Natural killer cell (primary cell): ENCODE results near the gene PATL2. TPM values are rescaled to one million over a fixed set of nuclear protein-coding genes. Genes with fewer than 3 reads are reported as not detected.
A peak's percentile ranks its signal among the peaks of the same experiment; 100 is the strongest.
"Not testable (repeated sequence)": the region's sequence is repeated elsewhere in the genome, so short reads cannot be mapped to it uniquely, and the experiment has no call there.

Experiments
- ATAC-seq, 3 donors: fragments of 150-1000 bp in 2 of 3; fragments of 200-7000 bp in 1 of 3; cut with Tn5 transposase; 1 replicate in 1 of 3; 2 replicates in 2 of 3; pipeline ENCODE4 v1.10.0; 2021; ENCODE audit warnings: mild to moderate bottlenecking in 2 of 3, moderate library complexity in 2 of 3
- DNase-seq, 2 donors: peaks; one replicate each; pipeline versions ENCODE4 v3.0.0 to v3.0.0-alpha.2; 2013 to 2021; ENCODE audit warnings: mixed read lengths in 1 of 2
- H3K27ac ChIP-seq: one replicate; pipeline ENCODE4 v1.5.1; 2013; ENCODE audit warnings: mild to moderate bottlenecking, low read length
- H3K27me3 ChIP-seq: one replicate; pipeline ENCODE4 v1.6.1; 2013; ENCODE audit warnings: low read length; ENCODE audit not compliant: control insufficient read depth, insufficient read depth
- H3K36me3 ChIP-seq: one replicate; pipeline ENCODE4 v1.6.1; 2013; ENCODE audit warnings: low read length; ENCODE audit not compliant: control insufficient read depth, insufficient read depth
- H3K4me1 ChIP-seq: one replicate; pipeline ENCODE4 v1.6.1; 2013; ENCODE audit warnings: low read length; ENCODE audit not compliant: control insufficient read depth, insufficient read depth
- H3K4me3 ChIP-seq: one replicate; pipeline ENCODE4 v1.5.1; 2013; ENCODE audit warnings: low read length
- H3K9me3 ChIP-seq: one replicate; pipeline ENCODE4 v1.6.1; 2013; ENCODE audit warnings: low read length; ENCODE audit not compliant: control insufficient read depth, insufficient read depth
- H3K27ac Mint-ChIP-seq, 2 donors: one replicate each; pipeline ENCODE4 v1.8.0; 2022; ENCODE audit warnings: mild to moderate bottlenecking in 2 of 2, mixed read lengths in 2 of 2, moderate library complexity in 1 of 2
- H3K27me3 Mint-ChIP-seq, 2 donors: one replicate each; pipeline ENCODE4 v1.8.0; 2022; ENCODE audit warnings: low read depth in 2 of 2, mixed read lengths in 2 of 2
- H3K36me3 Mint-ChIP-seq: one replicate; pipeline ENCODE4 v1.8.0; 2022; ENCODE audit warnings: mixed read lengths
- H3K4me1 Mint-ChIP-seq, 2 donors: one replicate each; pipeline ENCODE4 v1.8.0; 2022; ENCODE audit warnings: mixed read lengths in 2 of 2
- H3K4me3 Mint-ChIP-seq: one replicate; pipeline ENCODE4 v1.8.0; 2022; ENCODE audit warnings: mild to moderate bottlenecking, moderate library complexity, mixed read lengths
- H3K9me3 Mint-ChIP-seq, 2 donors: one replicate each; pipeline ENCODE4 v1.8.0; 2022; ENCODE audit warnings: mixed read lengths in 2 of 2
- WGBS: methylation state at CpG from one replicate; pipeline ENCODE4 v1.1.7; 2013; ENCODE audit warnings: missing lambda C conversion rate; ENCODE audit not compliant: insufficient coverage; 5-methylcytosine and 5-hydroxymethylcytosine counted together
- intact Hi-C: fragments of 100-400 bp; cut with micrococcal nuclease; formaldehyde crosslinking; loops from one replicate; pipeline ENCODE4 v1.14.2; 2022
- total RNA-seq, 4 donors: library from RNA; stranded (reverse); fragments of 120-200 nt in 1 of 4; gene quantifications; one replicate each; pipeline versions ENCODE4 v1.2.3 to v1.2.4, GENCODE V29; 2013 to 2022
- TF ChIP-seq, protein P1 (sequence below): fragments of 200-600 bp; IDR thresholded peaks from one replicate; pipeline ENCODE4 v1.8.0; 2022; ENCODE audit warnings: antibody characterized with exemption

Gene PATL2
- total RNA-seq: 100 to 1,000 TPM; 101 to 145 (median 112) TPM
- 130 TPM for total RNA-seq (2013)

DNA sequence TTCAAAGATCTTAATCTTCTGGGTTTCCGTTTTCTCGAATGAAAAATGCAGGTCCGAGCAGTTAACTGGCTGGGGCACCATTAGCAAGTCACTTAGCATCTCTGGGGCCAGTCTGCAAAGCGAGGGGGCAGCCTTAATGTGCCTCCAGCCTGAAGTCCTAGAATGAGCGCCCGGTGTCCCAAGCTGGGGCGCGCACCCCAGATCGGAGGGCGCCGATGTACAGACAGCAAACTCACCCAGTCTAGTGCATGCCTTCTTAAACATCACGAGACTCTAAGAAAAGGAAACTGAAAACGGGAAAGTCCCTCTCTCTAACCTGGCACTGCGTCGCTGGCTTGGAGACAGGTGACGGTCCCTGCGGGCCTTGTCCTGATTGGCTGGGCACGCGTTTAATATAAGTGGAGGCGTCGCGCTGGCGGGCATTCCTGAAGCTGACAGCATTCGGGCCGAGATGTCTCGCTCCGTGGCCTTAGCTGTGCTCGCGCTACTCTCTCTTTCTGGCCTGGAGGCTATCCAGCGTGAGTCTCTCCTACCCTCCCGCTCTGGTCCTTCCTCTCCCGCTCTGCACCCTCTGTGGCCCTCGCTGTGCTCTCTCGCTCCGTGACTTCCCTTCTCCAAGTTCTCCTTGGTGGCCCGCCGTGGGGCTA, at the start of gene PATL2, which contains the start of gene B2M:
PATL2 (minus strand) TSS at position 228 of the 647 bp plus-strand sequence. CDS start 34,833 bp downstream, outside the sequence.
B2M (plus strand) TSS at position 422 of the 647 bp plus-strand sequence; CDS start at position 452, 30 bp downstream.
- H3K4me1 ChIP-seq: peaks cover 29% of the 10 kb centered on the region
- Mint-ChIP-seq H3K4me3 (peak within 1 kb of the TSS; percentile 100), H3K36me3 (peaks cover 43% of the 10 kb centered on the region), H3K27me3 (no peaks in the 10 kb centered on the region), H3K4me1 (peaks cover 74% of the 10 kb centered on the region in 2 donors), H3K9me3 (no peaks in the 10 kb centered on the region), H3K27ac (peak within 1 kb of the TSS; percentile 92 to 100)
- H3K4me3 ChIP-seq: peak within 1 kb of the TSS; percentile 99
- TF ChIP-seq, protein P1, sequence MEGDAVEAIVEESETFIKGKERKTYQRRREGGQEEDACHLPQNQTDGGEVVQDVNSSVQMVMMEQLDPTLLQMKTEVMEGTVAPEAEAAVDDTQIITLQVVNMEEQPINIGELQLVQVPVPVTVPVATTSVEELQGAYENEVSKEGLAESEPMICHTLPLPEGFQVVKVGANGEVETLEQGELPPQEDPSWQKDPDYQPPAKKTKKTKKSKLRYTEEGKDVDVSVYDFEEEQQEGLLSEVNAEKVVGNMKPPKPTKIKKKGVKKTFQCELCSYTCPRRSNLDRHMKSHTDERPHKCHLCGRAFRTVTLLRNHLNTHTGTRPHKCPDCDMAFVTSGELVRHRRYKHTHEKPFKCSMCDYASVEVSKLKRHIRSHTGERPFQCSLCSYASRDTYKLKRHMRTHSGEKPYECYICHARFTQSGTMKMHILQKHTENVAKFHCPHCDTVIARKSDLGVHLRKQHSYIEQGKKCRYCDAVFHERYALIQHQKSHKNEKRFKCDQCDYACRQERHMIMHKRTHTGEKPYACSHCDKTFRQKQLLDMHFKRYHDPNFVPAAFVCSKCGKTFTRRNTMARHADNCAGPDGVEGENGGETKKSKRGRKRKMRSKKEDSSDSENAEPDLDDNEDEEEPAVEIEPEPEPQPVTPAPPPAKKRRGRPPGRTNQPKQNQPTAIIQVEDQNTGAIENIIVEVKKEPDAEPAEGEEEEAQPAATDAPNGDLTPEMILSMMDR: no peak
- H3K36me3 ChIP-seq: peaks cover 47% of the 10 kb centered on the region
- H3K27me3 ChIP-seq: no peaks in the 10 kb centered on the region
- peak; percentile 97 to 98 for DNase-seq
- 0% methylated on average over 37 of the region's 37 CpGs for WGBS
- intact Hi-C loops: loop anchor here (1.0 to 10.0 kb wide), 6 partner anchors 8 to 874 kb away; partner anchors contain the start of genes BLOC1S6 and SPG11
- ATAC-seq: peak; percentile 67 to 87 (median 75)
- peak within 1 kb of the TSS; percentile 95 for H3K27ac ChIP-seq
- no peaks in the 10 kb centered on the region for H3K9me3 ChIP-seq

DNA sequence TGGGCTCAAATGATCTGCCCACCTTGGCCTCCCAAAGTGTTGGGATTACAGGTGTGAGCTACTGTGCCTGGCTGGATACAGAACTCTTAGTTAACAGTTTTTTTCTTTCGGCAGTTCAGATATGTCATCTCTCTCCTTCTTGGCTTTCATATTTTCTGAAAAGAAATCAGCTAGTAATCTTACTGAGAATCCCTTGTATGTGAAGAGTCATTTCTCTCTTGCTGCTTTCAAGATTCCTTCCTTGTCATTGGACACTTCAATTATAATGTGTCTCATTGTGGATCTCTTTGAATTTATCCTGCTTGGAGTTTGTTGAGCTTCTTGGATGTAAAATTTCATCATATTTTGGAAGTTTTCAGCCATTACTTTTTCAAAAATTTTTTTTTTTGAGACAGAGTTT, 42.2 kb upstream of the PATL2 start:
- Mint-ChIP-seq H3K27me3 (peaks cover 0 to 8% of the 10 kb centered on the region in 2 donors), H3K27ac (no peak overlapping the region), H3K4me3 (no peak overlapping the region), H3K4me1 (no peaks in the 10 kb centered on the region), H3K9me3 (no peaks in the 10 kb centered on the region), H3K36me3 (peaks cover 8% of the 10 kb centered on the region)
- WGBS: 100% methylated on average over 1 of the region's 1 CpG
- TF ChIP-seq, protein P1: no peak
- H3K36me3 ChIP-seq: no peaks in the 10 kb centered on the region
- no peak overlapping the region for H3K27ac ChIP-seq
- no peak for ATAC-seq
- intact Hi-C loops: no loop called here
- no peak for DNase-seq
- H3K4me1 ChIP-seq: no peaks in the 10 kb centered on the region
- no peak overlapping the region for H3K4me3 ChIP-seq
- H3K27me3 ChIP-seq: no peaks in the 10 kb centered on the region
- H3K9me3 ChIP-seq: peaks cover 6% of the 10 kb centered on the region

DNA sequence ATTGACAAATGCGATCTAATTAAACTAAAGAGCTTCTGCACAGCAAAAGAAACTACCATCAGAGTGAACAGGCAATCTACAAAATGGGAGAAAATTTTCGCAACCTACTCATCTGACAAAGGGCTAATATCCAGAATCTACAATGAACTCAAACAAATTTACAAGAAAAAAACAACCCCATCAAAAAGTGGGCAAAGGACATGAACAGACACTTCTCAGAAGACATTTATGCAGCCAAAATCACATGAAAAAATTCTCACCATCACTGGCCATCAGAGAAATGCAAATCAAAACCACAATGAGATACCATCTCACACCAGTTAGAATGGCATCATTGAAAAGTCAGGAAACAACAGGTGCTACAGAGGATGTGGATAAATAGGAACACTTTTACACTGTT, 32.3 kb upstream of the PATL2 start:
- DNase-seq, H3K4me3 ChIP-seq, H3K4me1 Mint-ChIP-seq, H3K27me3 ChIP-seq, H3K27ac Mint-ChIP-seq, H3K4me1 ChIP-seq, H3K36me3 Mint-ChIP-seq, H3K27ac ChIP-seq, H3K36me3 ChIP-seq, ATAC-seq, intact Hi-C loops, H3K4me3 Mint-ChIP-seq, H3K9me3 Mint-ChIP-seq, H3K9me3 ChIP-seq: not testable (repeated sequence)
- WGBS: 100% methylated on average over 1 of the region's 2 CpGs
- H3K27me3 Mint-ChIP-seq: peaks cover 0 to 11% of the 10 kb centered on the region in 2 donors

DNA sequence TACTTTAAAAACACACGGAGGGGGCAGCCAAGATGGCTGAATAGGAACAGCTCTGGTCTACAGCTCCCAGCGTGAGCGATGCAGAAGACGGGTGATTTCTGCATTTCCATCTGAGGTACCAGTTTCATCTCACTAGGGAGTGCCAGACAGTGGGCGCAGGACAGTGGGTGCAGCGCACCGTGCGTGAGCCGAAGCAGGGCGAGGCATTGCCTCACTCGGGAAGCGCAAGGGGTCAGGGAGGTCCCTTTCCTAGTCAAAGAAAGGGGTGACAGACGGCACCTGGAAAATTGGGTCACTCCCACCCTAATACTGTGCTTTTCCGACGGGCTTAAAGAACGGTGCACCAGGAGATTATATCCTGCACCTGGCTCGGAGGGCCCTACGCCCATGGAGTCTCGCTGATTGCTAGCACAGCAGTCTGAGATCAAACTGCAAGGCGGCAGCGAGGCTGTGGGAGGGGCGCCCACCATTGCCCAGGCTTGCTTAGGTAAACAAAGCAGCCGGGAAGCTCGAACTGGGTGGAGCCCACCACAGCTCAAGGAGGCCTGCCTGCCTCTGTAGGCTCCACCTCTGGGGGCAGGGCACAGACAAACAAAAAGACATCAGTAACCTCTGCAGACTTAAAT, 28.2 kb upstream of the PATL2 start:
- not testable (repeated sequence) for H3K27ac Mint-ChIP-seq, H3K27me3 Mint-ChIP-seq, DNase-seq, H3K4me3 ChIP-seq, ATAC-seq, H3K4me3 Mint-ChIP-seq, H3K27ac ChIP-seq, H3K9me3 Mint-ChIP-seq, H3K36me3 ChIP-seq, H3K27me3 ChIP-seq, H3K36me3 Mint-ChIP-seq, H3K9me3 ChIP-seq
- H3K4me1 ChIP-seq: peaks cover 17% of the 10 kb centered on the region
- intact Hi-C loops: loop anchor here (2.0 kb wide), 1 partner anchor 161 kb away; no protein-coding TSS in a partner anchor
- WGBS: 82% methylated on average over 17 of the region's 24 CpGs
- H3K4me1 Mint-ChIP-seq: peaks cover 15 to 19% of the 10 kb centered on the region in 2 donors
